ENCODE results near the gene WDR37. TPM values are rescaled to one million over a fixed set of nuclear protein-coding genes. Genes with fewer than 3 reads are reported as not detected.

WDR37 gene
- total and polyA plus RNA-seq, 10 of the 15 experiments (the other 5 are each of a cell fraction or from before 2014, with no cell fraction given) = 1.9 to 11.1 (median 7.1) TPM

- TF ChIP-seq E4F1 (IDR thresholded peaks at IDR 0.05; ENCODE audit: borderline replicate concordance, partially characterized antibody) (no peak), GABPA (IDR thresholded peaks at IDR 0.05; ENCODE audit: low read depth) (no peak), SIX5 (IDR thresholded peaks at IDR 0.05; ENCODE audit: low read depth, low read length, severe bottlenecking) (no peak), MEF2A (IDR thresholded peaks at IDR 0.05; ENCODE audit: insufficient read depth, low read depth, low read length) (no peak), ZNF207 (IDR thresholded peaks at IDR 0.05; ENCODE audit: borderline replicate concordance) (no peak)
These were observed 22.5 kb downstream of the WDR37 start (continued) for GRCh38 chr10:1078668-1079067.

GRCh38 chr10:1083581-1083980 lies 27.4 kb downstream of the WDR37 start:
- H4K20me1 ChIP-seq (ENCODE audit: control insufficient read depth, insufficient read depth) = no peaks in the 10 kb centered on the region
- 96% methylated on average over 17 of the region's 17 CpGs for WGBS (ENCODE audit: insufficient coverage, insufficient replicate concordance, low lambda C conversion rate, missing lambda C conversion rate)
- POLR2A ChIA-PET = interaction anchor here (0.6 kb wide), 1 partner anchor 14 kb away, joined by 3 read pairs; no protein-coding TSS in a partner anchor
- CTCF ChIA-PET = no interaction called here
- DNase-seq (ENCODE audit: low read depth, low spot score) = no peak
- intact Hi-C loops (cut with micrococcal nuclease; ENCODE audit: unreplicated experiment) (no loop called here), in situ Hi-C loops (cut with MboI) (no loop called here)
- H3K27me3 ChIP-seq (replicated peaks in 1 of 2; ENCODE audit: control insufficient read depth in 2 of 2, insufficient read depth in 2 of 2, low read length in 1 of 2) = no peaks in the 10 kb centered on the region
- no peak overlapping the region for H2AFZ ChIP-seq (ENCODE audit: control insufficient read depth, low read depth, low read length)
- peaks cover 11 to 21% of the 10 kb centered on the region in 2 experiments for H3K36me3 ChIP-seq (ENCODE audit: control insufficient read depth in 2 of 2, insufficient read depth in 2 of 2, low read length in 1 of 2)
- H3K4me2 ChIP-seq (ENCODE audit: control insufficient read depth, insufficient read depth) = no peak overlapping the region
- ATAC-seq = no peak
- H3K27ac ChIP-seq (ENCODE audit: control insufficient read depth, insufficient read depth) = no peak overlapping the region
- BruUV-seq (replicated peaks) = no TSS peak
- no peak overlapping the region for H3K9ac ChIP-seq (ENCODE audit: control insufficient read depth, insufficient read depth, low read length)
- SMC1A ChIA-PET (ENCODE audit: uncharacterized antibody, unreplicated experiment) = interaction anchor here (1.2 kb wide), 1 partner anchor 10 kb away, joined by 3 read pairs; no protein-coding TSS in a partner anchor
- no peak overlapping the region for H3K4me3 ChIP-seq
- FAIRE-seq = no peak
- RAD21 ChIA-PET (ENCODE audit: unreplicated experiment) = no interaction called here
- no peaks in the 10 kb centered on the region for H3K79me2 ChIP-seq (ENCODE audit: control insufficient read depth, insufficient read depth, low read length)
- H3K9me3 ChIP-seq (replicated peaks; ENCODE audit: control insufficient read depth, insufficient read depth, low read length) = no peaks in the 10 kb centered on the region
- no peaks in the 10 kb centered on the region for H3K4me1 ChIP-seq (ENCODE audit: control insufficient read depth, insufficient read depth, low read length)
- TF ChIP-seq NRF1 (conservative IDR thresholded peaks at IDR 0.05; ENCODE audit: low read depth, low read length) (no peak), PBX3 (IDR thresholded peaks at IDR 0.05; ENCODE audit: insufficient replicate concordance, low read depth, low read length) (no peak), KAT2A (conservative IDR thresholded peaks at IDR 0.05; ENCODE audit: control insufficient read depth, low read depth, low read length) (no peak), SP1 (IDR thresholded peaks at IDR 0.05; ENCODE audit: low read depth, low read length) (no peak), EED (IDR thresholded peaks at IDR 0.05; ENCODE audit: low read depth) (no peak), SPI1 (IDR thresholded peaks at IDR 0.05; ENCODE audit: borderline replicate concordance, insufficient read depth, low read depth, low read length) (no peak), RFX5 (IDR thresholded peaks at IDR 0.05; ENCODE audit: low read depth, low read length) (no peak), SRF (IDR thresholded peaks at IDR 0.05; ENCODE audit: low read depth in 2 of 2, low read length in 2 of 2) (no peak), ZNF217 (IDR thresholded peaks at IDR 0.05) (no peak), RBBP5 (conservative IDR thresholded peaks at IDR 0.05) (no peak), MTA3 (IDR thresholded peaks at IDR 0.05; ENCODE audit: borderline replicate concordance, low read length) (no peak)

Data from GM12878 (cell line).